ENCODE data around the gene PDXDC1.
"Not testable (repeated sequence)": the region's sequence is repeated elsewhere in the genome, so short reads cannot be mapped to it uniquely, and the experiment has no call there.

DNA sequence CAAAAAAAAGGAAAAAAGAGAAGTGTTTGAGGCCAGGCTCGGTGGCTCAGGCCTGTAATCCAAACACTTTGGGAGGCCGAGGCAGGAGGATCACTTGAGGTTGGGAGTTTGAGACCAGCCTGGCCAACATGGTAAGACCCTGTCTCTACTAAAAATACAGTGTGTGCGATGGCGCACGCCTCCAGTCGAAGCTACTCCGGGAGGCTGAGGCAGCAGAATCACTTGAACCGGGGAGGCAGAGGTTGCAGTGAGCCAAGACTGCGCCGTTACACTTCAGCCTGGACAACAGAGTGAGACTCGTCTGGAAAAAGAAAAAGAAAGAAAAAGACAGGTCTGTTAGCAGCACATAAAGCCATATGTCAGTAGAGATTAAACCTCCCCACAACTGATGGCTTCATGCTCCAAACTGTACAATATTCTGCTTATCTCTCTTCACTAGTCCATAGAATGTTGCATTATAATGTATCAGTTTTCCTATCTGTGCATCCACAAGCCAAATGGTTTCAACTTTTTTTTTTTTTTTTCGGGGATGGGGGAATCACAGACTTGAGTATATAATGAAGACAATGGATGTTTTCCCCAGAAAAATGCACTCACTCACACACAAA is 3.1 kb upstream of the PDXDC1 start:
- TF ChIP-seq CREB1 (CRISPR knock-in tag; IDR thresholded peaks at IDR 0.05); GTF2I (CRISPR knock-in tag; conservative IDR thresholded peaks at IDR 0.05); SP1 (CRISPR knock-in tag; conservative IDR thresholded peaks at IDR 0.05); OVOL2 (CRISPR knock-in tag; IDR thresholded peaks at IDR 0.05; ENCODE audit: borderline replicate concordance): not testable (repeated sequence)
- TF ChIP-seq, protein P1, sequence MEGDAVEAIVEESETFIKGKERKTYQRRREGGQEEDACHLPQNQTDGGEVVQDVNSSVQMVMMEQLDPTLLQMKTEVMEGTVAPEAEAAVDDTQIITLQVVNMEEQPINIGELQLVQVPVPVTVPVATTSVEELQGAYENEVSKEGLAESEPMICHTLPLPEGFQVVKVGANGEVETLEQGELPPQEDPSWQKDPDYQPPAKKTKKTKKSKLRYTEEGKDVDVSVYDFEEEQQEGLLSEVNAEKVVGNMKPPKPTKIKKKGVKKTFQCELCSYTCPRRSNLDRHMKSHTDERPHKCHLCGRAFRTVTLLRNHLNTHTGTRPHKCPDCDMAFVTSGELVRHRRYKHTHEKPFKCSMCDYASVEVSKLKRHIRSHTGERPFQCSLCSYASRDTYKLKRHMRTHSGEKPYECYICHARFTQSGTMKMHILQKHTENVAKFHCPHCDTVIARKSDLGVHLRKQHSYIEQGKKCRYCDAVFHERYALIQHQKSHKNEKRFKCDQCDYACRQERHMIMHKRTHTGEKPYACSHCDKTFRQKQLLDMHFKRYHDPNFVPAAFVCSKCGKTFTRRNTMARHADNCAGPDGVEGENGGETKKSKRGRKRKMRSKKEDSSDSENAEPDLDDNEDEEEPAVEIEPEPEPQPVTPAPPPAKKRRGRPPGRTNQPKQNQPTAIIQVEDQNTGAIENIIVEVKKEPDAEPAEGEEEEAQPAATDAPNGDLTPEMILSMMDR (IDR thresholded peaks at IDR 0.05): not testable (repeated sequence)
